CD14-positive monocyte (primary cell): ENCODE results near the gene HPS1. TPM values are rescaled to one million over a fixed set of nuclear protein-coding genes. Genes with fewer than 3 reads are reported as not detected.

Source experiments
- DNase-seq, 3 donors: peaks; one replicate each; pipeline ENCODE4 v3.0.0-alpha.2; 2011 to 2022
- H2AFZ ChIP-seq: 2 replicates; pipeline ENCODE4 v1.6.0; 2012; ENCODE audit warnings: mild to moderate bottlenecking, low read depth, low read length, inconsistent platforms; ENCODE audit not compliant: insufficient read depth, poor library complexity, severe bottlenecking
- H3K27ac ChIP-seq, 2 donors: 1 replicate in 1 of 2; 2 replicates in 1 of 2; pipeline ENCODE4 v1.5.1; 2012 to 2013; ENCODE audit warnings: low read length in 2 of 2, control low read depth in 1 of 2, inconsistent platforms in 1 of 2, low read depth in 1 of 2, mild to moderate bottlenecking in 1 of 2
- H3K27me3 ChIP-seq, 2 donors: one replicate each; pipeline versions ENCODE4 v1.6.0 to v1.6.1; 2011 to 2013; ENCODE audit warnings: low read length in 2 of 2; ENCODE audit not compliant: control insufficient read depth in 2 of 2, insufficient read depth in 2 of 2
- H3K36me3 ChIP-seq, 2 donors: replicated peaks in 1 of 2; 1 replicate in 1 of 2; 2 replicates in 1 of 2; pipeline versions ENCODE4 v1.5.1 to v1.6.1; 2012 to 2013; ENCODE audit warnings: low read length in 2 of 2, control low read depth in 1 of 2, inconsistent platforms in 1 of 2, mild to moderate bottlenecking in 1 of 2; ENCODE audit not compliant: insufficient read depth in 2 of 2, control insufficient read depth in 1 of 2
- H3K4me1 ChIP-seq, 2 donors: 1 replicate in 1 of 2; 2 replicates in 1 of 2; pipeline versions ENCODE4 v1.5.1 to v1.6.1; 2012 to 2013; ENCODE audit warnings: low read length in 2 of 2, control low read depth in 1 of 2, inconsistent platforms in 1 of 2, mild to moderate bottlenecking in 1 of 2, moderate library complexity in 1 of 2; ENCODE audit not compliant: insufficient read depth in 2 of 2, control insufficient read depth in 1 of 2
- H3K4me2 ChIP-seq: replicated peaks from 2 replicates; pipeline ENCODE3; 2012; ENCODE audit warnings: low read length, moderate library complexity, mild to moderate bottlenecking; ENCODE audit not compliant: poor library complexity, severe bottlenecking; ENCODE audit errors: extremely low read depth
- H3K4me3 ChIP-seq, 3 experiments: fragments of 200-600 bp in 1 of 3; sonication (generic) in 1 of 3; replicated peaks in 1 of 3; 1 replicate in 2 of 3; 2 replicates in 1 of 3; pipeline ENCODE4 v1.5.1; 2011 to 2013; ENCODE audit warnings: low read length in 3 of 3, mild to moderate bottlenecking in 3 of 3, control low read depth in 2 of 3, low read depth in 2 of 3, inconsistent platforms in 1 of 3, moderate library complexity in 1 of 3
- H3K79me2 ChIP-seq: 2 replicates; pipeline ENCODE4 v1.6.0; 2012; ENCODE audit warnings: mild to moderate bottlenecking, control low read depth, inconsistent platforms, low read length, moderate library complexity; ENCODE audit not compliant: insufficient read depth
- H3K9ac ChIP-seq: 2 replicates; pipeline ENCODE4 v1.6.0; 2017; ENCODE audit warnings: low read length, mild to moderate bottlenecking; ENCODE audit not compliant: insufficient read depth, poor library complexity, severe bottlenecking
- H3K9me3 ChIP-seq, 2 donors: replicated peaks in 1 of 2; 1 replicate in 1 of 2; 2 replicates in 1 of 2; pipeline versions ENCODE4 v1.5.1 to v1.6.1; 2012 to 2013; ENCODE audit warnings: low read length in 2 of 2, control low read depth in 1 of 2; ENCODE audit not compliant: control insufficient read depth in 1 of 2, insufficient read depth in 1 of 2
- H4K20me1 ChIP-seq: 2 replicates; pipeline ENCODE4 v1.6.0; 2012; ENCODE audit warnings: mild to moderate bottlenecking, low read length, control low read depth, moderate library complexity; ENCODE audit not compliant: insufficient read depth
- H3K27ac Mint-ChIP-seq, 7 donors: one replicate each; pipeline ENCODE4 v1.8.0; 2020; ENCODE audit warnings: mild to moderate bottlenecking in 7 of 7, mixed read lengths in 7 of 7, moderate library complexity in 6 of 7, inconsistent platforms in 2 of 7
- H3K27me3 Mint-ChIP-seq, 3 donors: one replicate each; pipeline ENCODE4 v1.8.0; 2021 to 2022; ENCODE audit warnings: low read depth in 3 of 3, mild to moderate bottlenecking in 3 of 3, mixed read lengths in 3 of 3, moderate library complexity in 3 of 3, inconsistent platforms in 1 of 3
- H3K36me3 Mint-ChIP-seq, 2 donors: one replicate each; pipeline ENCODE4 v1.8.0; 2020; ENCODE audit warnings: mixed read lengths in 2 of 2, inconsistent platforms in 1 of 2, mild to moderate bottlenecking in 1 of 2
- H3K4me1 Mint-ChIP-seq: one replicate; pipeline ENCODE4 v1.8.0; 2020; ENCODE audit warnings: mild to moderate bottlenecking, mixed read lengths
- H3K4me3 Mint-ChIP-seq, 2 donors: one replicate each; pipeline ENCODE4 v1.8.0; 2020; ENCODE audit warnings: mild to moderate bottlenecking in 2 of 2, mixed read lengths in 2 of 2, moderate library complexity in 1 of 2
- H3K9me3 Mint-ChIP-seq, 7 donors: one replicate each; pipeline ENCODE4 v1.8.0; 2020 to 2022; ENCODE audit warnings: mixed read lengths in 7 of 7, mild to moderate bottlenecking in 6 of 7, moderate library complexity in 6 of 7, inconsistent platforms in 2 of 7
- WGBS: methylation state at CpG from one replicate; pipeline ENCODE4 v1.1.5; 2013; ENCODE audit warnings: missing lambda C conversion rate; ENCODE audit not compliant: insufficient coverage; 5-methylcytosine and 5-hydroxymethylcytosine counted together
- intact Hi-C, 2 donors: fragments of 100-400 bp; cut with micrococcal nuclease; formaldehyde crosslinking; loops; one replicate each; pipeline versions ENCODE4 v1.15.0 to v1.15.1; 2023
- polyA plus RNA-seq, 3 donors: library from polyadenylated mRNA; depleted of rRNA in 1 of 3; unstranded in 2 of 3; stranded (reverse) in 1 of 3; fragments of 300-500 nt in 2 of 3; fragments of >200 nt in 1 of 3; fragmentation: Illumina TruSeq in 2 of 3; gene quantifications; 1 replicate in 2 of 3; 2 replicates in 1 of 3; pipeline ENCODE4 v1.2.3, GENCODE V29; 2012 to 2021
- TF ChIP-seq, protein P1 (sequence below): fragments of 200-600 bp; IDR thresholded peaks from one replicate; pipeline ENCODE4 v1.8.0; 2022; ENCODE audit warnings: antibody characterized with exemption, mild to moderate bottlenecking

HPS1 gene
- polyA plus RNA-seq, 3 donors = 73.0 to 135 (median 85.2) TPM

DNA sequence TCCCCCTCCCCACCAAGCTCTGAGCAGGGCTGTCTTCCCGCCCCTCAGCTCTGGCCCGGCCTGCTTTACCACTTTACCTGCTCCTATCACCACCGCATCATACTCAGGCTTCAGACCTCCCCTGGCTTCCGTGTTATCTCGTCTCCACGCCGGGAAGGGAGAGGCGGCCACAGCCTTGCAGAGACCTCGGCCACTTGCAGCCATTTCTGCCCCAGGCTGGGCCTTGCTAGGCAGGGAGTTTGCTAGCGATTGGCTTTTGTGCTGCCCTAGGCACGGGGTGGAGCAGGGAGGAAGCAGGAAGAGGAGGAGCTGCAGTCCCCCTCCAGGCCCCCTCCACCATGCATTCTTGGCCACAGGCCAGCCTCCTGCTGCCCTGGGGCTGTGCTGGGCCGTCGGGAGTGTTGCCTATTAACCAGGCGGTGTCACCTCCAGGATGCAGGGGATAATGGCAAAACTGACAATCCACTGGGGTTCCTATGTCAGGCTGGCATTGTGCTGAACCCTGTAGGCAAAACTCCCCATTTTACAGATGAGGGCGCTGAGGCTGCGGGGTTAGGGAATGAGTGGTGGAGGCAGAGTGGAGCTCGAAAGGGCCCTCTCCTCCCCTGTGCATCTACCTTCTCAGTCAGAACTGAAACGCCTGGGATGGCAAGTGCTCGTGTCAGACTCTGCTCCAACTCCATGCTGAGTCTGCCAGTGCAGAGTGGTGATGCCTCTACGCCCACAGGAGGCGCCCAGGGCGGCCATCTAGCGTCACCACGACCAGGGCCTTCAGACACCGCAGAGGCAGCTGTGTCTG is 31.6 kb downstream of the HPS1 start, which contains the start of gene PYROXD2:
PYROXD2 (minus strand) TSS at position 251 of the 799 bp plus-strand sequence; CDS start at position 204, 47 bp downstream.
- intact Hi-C loops = no loop called here
- TF ChIP-seq, protein P1, sequence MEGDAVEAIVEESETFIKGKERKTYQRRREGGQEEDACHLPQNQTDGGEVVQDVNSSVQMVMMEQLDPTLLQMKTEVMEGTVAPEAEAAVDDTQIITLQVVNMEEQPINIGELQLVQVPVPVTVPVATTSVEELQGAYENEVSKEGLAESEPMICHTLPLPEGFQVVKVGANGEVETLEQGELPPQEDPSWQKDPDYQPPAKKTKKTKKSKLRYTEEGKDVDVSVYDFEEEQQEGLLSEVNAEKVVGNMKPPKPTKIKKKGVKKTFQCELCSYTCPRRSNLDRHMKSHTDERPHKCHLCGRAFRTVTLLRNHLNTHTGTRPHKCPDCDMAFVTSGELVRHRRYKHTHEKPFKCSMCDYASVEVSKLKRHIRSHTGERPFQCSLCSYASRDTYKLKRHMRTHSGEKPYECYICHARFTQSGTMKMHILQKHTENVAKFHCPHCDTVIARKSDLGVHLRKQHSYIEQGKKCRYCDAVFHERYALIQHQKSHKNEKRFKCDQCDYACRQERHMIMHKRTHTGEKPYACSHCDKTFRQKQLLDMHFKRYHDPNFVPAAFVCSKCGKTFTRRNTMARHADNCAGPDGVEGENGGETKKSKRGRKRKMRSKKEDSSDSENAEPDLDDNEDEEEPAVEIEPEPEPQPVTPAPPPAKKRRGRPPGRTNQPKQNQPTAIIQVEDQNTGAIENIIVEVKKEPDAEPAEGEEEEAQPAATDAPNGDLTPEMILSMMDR = no peak
- H4K20me1 ChIP-seq = no peaks in the 10 kb centered on the region
- H3K27ac Mint-ChIP-seq = peak within 1 kb of the TSS; percentile 48 to 90 (median 83)
- H3K79me2 ChIP-seq = no peaks in the 10 kb centered on the region
- H3K4me3 Mint-ChIP-seq = peak within 1 kb of the TSS; percentile 81 to 93
- H3K9me3 ChIP-seq = no peaks in the 10 kb centered on the region
- peak within 1 kb of the TSS; percentile 58 for H3K9ac ChIP-seq
- peaks cover 12 to 16% of the 10 kb centered on the region in 2 donors for H3K4me1 ChIP-seq
- 45% methylated on average over 15 of the region's 25 CpGs for WGBS
- H3K4me2 ChIP-seq = peak within 1 kb of the TSS; percentile 72
- peak within 1 kb of the TSS; percentile 13 to 68 (median 30) for H3K4me3 ChIP-seq
- H3K4me1 Mint-ChIP-seq = peaks cover 19% of the 10 kb centered on the region
- peaks cover 36 to 40% of the 10 kb centered on the region in 2 donors for H3K36me3 ChIP-seq
- H3K27me3 Mint-ChIP-seq = peaks cover 0 to 2% (median 1%) of the 10 kb centered on the region in 3 donors
- H3K36me3 Mint-ChIP-seq = peaks cover 31 to 47% of the 10 kb centered on the region in 2 donors
- peak within 1 kb of the TSS; percentile 22 to 63 for H3K27ac ChIP-seq
- H2AFZ ChIP-seq = peak within 1 kb of the TSS; percentile 44
- no peaks in the 10 kb centered on the region for H3K27me3 ChIP-seq
- peak; percentile 32 to 41 (median 36) for DNase-seq
- no peaks in the 10 kb centered on the region for H3K9me3 Mint-ChIP-seq

DNA sequence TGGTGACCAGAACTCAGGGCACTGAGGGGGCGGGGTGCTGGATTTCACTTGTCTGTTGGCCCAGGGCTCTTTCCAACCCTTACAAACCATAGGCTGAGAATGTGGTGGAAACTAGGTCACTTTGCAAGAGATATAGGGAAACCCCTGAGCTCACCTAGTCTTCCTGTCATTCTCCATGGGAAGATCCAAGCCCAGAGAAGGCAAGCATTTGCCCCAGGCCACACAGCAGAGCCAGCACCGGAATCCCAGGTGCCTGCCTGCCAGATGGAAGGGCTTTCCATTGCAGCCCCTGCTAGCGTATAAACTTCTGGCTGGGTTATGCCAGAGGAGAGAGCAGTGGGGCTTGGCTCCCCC is 32.2 kb downstream of the HPS1 start:
- Mint-ChIP-seq H3K36me3 (peaks cover 25 to 42% of the 10 kb centered on the region in 2 donors), H3K4me3 (peak overlapping the region; percentile 81 to 93), H3K27ac (peak overlapping the region; percentile 25 to 90 (median 75)), H3K27me3 (peaks cover 0 to 2% (median 1%) of the 10 kb centered on the region in 3 donors), H3K4me1 (peaks cover 19% of the 10 kb centered on the region), H3K9me3 (no peaks in the 10 kb centered on the region)
- Histone ChIP-seq H3K4me3 (peak overlapping the region; percentile 13 to 68 (median 30)), H3K79me2 (no peaks in the 10 kb centered on the region), H3K4me2 (peak overlapping the region; percentile 72), H3K27ac (peak overlapping the region; percentile 22 to 63), H4K20me1 (no peaks in the 10 kb centered on the region), H3K4me1 (peaks cover 12 to 16% of the 10 kb centered on the region in 2 donors), H2AFZ (peak overlapping the region; percentile 44), H3K27me3 (no peaks in the 10 kb centered on the region), H3K36me3 (peaks cover 30 to 35% of the 10 kb centered on the region in 2 donors), H3K9ac (peak overlapping the region; percentile 58), H3K9me3 (no peaks in the 10 kb centered on the region)
- intact Hi-C loops = no loop called here
- TF ChIP-seq, protein P1 = no peak
- 0% methylated on average over 1 of the region's 3 CpGs for WGBS
- DNase-seq = no peak
